ENCODE data around the gene CHPT1.

The CHPT1 gene

GRCh38 chr12:101686176-101686575, 11.3 kb upstream of the CHPT1 start:
- no peak for DNase-seq

DNA sequence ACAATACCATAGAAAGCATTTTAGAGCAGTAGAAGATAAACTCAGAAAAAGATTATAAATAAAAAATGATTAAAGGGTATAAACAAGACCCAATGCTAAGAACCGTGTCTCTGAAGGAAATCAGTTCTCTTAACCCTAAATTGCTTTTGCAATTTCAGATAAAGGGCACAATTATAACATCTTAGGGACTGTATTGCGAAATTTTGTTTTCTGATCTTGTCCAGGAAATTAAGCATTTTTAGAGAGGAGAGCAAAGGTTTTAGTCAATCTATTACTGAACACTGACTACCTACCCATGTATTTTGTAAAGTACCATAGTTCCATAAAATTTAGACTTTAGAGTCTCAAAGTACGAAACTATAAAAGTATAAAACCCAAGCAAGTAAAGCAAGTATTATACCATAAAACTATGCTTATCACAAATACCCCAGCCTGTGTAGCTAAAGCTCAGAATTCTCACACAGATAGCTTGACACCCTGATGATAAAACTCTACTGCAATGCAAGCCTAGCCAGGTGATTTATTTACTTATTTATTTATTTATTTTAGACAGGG, 6.8 kb upstream of the CHPT1 start:
- DNase-seq, result no peak

DNA sequence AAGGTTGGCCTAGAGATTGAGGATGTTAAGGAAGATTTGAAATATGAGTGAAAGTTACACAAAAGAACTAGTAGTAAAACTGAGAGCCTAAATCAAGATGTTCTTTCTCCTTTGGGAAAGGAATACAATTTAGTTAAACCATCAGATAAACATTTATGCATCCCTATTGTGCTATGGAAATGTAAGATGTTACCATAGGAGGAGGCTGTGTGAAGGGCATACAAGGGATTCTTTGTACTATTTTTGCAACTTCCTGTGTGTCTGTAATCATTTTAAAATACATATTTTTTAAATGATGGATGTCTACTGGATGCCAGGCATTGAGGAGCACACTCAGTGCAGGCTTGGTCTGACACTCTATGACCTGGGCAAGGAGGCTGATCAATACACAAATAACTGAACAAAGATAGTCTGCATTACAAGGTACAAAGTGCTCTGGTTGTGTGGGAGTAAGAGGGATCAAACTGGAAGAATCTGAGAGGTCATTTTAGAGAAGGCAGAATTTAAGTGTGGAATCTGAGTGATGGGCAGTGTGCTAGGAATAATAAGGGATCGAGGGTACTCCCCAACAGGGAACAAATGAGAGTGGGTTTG, 5.8 kb upstream of the CHPT1 start:
- DNase-seq, result no peak

- DNase-seq, result peak; percentile 42
Observed at GRCh38 chr12:101694297-101694848, 3.1 kb upstream of the CHPT1 start.

DNA sequence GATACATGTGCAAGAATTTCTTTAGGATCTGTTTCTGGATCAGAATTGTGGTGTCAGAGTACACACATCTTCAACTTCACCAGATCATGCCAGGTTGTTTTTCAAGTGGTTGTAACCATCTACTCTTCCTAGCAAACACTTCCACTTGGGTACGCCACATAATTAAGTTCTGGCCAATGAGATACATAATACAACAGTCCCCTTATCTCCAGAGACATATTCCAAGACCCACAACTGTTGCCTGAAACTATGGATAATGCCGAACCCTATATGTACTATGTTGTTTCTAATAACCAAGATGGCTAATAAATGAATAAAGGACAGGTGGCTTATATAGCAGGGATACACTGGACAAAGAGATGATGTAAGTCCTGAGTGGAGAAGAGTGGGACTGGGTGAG, 2.5 kb upstream of the CHPT1 start:
- no peak for DNase-seq

GRCh38 chr12:101695706-101696105, 1.7 kb upstream of the CHPT1 start:
- DNase-seq, result no peak

DNA sequence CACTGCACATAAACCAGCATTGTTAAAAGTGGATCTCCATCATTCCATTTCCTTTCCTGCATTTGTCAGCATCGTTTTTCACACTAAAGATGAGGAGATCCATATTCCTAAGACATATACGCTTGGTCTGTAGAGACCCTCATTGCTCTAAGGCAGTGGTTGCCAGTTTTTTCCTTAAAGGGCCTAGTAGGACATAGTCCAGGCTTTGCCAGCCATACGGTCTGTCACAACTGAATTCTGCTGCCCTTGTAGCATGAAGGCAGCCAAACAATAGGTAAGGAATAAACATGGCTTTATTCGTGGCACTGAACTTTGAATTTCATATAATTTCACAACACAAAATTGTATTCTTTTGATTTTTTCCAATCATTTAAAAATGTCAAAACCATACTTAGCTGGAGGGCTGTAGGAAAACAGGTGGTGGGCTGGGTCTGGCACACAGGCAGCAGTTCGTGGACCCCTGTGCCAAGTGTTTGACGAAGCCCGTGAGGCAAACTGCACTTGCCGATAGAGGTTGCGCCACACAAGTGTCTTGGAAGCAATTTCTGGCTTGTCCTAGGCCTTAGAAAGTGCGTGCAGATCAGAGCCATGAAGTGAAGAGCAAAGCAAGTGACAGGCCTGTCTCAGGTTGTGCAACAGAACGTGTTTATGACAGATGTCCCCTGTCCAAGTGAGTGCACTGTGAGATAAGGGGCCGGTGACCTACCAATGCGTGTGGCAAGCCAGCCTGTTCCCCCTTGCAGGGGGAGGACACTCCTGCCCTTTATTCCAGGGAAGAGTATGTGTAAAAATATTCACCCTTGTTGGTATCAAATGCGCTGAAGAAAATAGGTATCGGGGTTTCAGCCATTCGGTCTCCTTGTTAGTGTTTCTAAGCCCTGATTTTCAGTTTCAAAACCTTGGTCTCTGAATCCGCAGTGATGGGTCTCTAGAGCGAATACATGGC, 916 bp upstream of the CHPT1 start:
- peak; percentile 67 for DNase-seq

- peak; percentile 35 for DNase-seq
Observed at GRCh38 chr12:101697930-101698799, 725 bp downstream of the CHPT1 start.

DNA sequence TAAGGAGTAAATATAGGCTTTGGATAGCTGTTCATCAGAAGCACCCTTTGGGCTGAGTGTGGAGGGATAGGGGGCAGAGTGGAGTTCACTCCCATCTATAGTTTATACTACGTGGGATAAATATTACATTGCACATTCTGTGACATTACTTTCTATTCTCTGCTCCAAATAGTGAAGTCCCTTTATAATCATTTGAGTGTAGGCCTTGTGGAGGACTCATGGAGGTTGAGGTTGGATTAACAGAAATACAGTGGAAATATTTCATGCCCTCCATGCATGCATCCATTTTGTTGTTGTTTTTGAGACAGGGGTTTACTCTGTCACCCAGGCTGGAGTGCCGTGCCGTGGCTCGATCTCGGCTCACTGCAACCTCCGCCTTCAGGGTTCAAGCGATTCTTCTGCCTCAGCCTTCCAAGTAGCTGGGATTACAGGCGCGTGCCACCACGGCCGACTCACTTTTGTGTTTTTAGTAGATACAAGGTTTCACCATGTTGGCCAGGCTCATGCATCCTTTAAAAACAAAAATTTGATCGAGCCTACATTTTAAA, 1.4 kb downstream of the CHPT1 start:
- peak; percentile 42 for DNase-seq

- peak; percentile 11 for DNase-seq
Observed at GRCh38 chr12:101700299-101700820, 2.9 kb downstream of the CHPT1 start.

DNA sequence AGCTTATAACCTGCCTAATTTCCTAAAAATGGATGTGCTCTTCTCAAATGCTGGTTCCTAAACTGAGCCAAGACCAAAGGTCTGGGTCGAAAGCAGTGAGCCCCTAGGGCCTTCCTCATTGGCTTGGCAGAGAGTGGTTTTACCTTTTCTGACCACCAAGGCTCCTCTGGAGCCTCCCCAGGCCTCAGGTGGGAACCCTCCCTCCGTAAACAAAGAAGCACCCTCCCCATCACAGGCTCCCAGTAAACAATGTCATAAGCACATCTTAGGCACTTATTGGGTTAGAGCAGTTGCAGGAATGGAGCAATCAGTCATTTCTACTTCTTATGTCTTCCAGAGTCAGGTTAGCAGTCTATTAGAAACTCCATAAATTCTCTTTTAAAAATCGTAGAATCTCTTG, 6.0 kb downstream of the CHPT1 start:
- DNase-seq, result no peak

DNA sequence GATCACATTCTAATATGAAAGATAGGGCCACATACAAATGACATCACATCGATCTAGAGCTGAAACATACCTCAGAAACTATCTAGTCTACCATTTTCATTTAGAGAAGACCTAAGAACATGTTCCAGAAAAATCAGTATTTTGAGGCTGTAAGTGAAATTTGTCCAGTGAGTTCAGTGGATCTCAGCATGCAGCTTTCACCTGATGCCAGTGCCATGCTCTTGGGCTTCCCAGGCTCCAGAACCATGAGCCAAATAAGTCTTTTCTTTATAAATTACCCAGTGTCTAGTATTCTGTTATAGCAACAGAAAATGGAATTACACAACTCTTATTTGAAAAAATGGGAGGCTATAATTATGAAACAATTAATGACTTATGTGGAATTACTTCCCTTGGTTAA, 9.0 kb downstream of the CHPT1 start:
- DNase-seq, result no peak

DNA sequence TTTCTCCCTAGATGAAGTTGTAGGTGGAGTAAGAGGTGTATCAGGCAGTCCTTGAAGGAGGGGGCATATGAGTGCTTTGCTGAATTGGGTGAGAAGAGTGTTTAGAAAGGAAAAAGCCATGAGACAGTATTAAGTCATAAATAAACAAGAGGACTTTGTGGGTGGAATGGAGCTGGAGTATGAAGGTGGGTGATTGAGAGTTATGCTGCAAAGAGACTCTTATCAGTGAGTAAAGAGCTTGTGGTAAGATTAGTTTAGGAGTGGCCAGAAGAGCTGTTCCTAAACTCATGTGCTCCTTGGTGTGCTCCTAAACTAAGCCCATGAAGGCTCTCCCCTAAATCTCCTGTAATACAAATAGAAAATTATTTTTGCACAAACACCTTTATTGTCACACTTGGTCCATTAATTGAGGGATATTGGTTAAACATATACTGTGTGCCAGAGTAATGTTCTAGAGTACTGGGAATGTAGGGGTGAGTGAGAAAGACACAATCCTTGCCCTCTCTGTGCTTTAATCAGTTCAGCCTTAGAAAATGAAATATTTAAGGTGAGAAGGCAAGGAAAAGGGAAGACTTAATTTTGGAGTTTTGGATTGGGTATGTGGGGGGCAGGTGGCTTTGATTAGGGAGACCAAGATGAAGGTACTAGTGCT, 9.8 kb downstream of the CHPT1 start:
- DNase-seq, result no peak

GRCh38 chr12:101710288-101710687, 12.8 kb downstream of the CHPT1 start:
- DNase-seq, result no peak

DNA sequence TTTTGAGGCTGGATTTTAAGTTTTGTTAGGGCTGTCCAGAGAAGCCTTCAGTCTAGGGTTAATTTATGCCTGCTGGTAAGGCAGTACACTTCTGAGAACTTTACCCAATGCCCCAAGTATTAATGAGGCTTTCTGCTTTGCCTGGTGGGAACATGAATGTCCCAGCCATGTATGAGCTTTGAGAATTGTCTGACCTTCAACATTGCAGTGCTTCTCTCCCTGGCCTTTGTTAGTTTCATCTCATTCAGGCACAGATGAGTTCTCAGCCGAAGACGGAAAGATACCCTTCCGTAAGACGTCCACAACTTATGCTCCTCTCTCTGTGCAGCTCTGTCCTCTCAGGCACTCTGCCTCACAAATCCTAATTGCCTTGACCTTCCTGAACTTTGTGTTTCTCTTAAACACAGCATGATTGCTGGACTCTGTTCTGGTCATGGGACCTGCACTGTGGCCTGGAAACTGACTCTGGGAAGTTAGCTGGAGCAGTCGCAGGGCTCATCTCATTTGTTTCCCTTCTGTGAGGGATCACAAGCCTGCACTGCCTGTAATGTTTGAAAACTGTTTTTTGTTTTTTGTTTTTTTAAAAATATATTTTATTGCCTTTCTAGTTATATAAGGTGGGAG, 15.7 kb downstream of the CHPT1 start:
- DNase-seq, result no peak

GRCh38 chr12:101713930-101714329, 16.5 kb downstream of the CHPT1 start:
- DNase-seq, result no peak

GRCh38 chr12:101714877-101715444, 17.5 kb downstream of the CHPT1 start:
- DNase-seq, result no peak

GRCh38 chr12:101719566-101719965, 22.1 kb downstream of the CHPT1 start:
- no peak for DNase-seq

DNA sequence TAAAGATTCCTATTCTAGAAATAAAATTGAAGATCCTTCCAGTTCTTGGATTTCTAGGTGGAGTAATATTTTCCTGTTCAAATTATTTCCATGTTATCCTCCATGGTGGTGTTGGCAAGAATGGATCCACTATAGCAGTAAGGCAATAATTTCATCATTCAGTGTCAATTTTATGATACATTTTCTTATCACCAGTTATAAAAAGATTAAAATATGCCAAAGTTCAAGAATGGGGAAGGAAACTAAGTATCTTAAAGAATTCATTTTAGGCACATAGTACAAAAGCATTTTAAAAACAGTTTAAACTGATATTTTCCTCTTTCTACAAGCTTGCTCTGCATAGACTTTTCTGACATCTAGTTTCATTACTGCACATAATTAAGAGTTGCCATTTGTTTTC, 22.7 kb downstream of the CHPT1 start:
- no peak for DNase-seq

DNA sequence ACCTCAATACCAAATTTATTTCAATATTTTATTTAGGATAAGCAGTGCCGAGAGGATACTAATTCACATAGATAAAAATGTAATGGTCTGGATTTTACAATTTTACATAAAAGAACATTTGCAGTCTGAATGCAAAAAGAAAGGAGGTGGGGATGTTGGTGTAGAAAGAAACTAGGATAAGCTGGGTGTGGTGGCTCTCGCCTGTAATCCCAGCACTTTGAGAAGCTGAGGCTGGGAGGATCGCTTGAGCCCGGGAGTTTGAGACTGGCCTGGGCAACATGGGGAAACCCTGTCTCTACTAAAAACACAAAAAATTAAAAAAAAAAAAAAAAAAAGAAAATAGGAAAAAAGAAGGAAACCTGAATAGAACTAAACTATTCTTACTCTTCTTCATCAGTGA, 25.0 kb downstream of the CHPT1 start:
- no peak for DNase-seq

DNA sequence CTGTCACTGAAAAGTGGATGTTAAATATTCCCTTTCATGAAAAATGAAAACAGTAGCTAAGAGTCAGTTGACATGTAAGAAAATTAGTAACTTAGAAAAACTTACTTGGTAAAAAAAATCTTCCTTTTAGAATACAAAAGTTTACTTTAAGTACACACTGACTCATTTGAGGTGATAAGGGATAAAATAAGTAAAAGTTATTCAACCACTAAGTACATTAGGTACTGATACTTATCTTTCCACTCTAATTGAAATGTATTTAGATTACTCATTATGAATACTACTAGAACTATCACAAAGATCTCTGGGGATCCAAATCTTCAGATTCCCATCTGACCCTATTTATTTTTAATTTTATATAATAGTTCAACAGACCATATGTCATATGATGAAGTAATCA, 29.7 kb downstream of the CHPT1 start:
- no peak for DNase-seq

Data from NCI-H82 (cell line).